ENCODE measurements around the gene SYF2.
"Not testable (repeated sequence)": the region's sequence is repeated elsewhere in the genome, so short reads cannot be mapped to it uniquely, and the experiment has no call there.

SYF2 gene

DNA sequence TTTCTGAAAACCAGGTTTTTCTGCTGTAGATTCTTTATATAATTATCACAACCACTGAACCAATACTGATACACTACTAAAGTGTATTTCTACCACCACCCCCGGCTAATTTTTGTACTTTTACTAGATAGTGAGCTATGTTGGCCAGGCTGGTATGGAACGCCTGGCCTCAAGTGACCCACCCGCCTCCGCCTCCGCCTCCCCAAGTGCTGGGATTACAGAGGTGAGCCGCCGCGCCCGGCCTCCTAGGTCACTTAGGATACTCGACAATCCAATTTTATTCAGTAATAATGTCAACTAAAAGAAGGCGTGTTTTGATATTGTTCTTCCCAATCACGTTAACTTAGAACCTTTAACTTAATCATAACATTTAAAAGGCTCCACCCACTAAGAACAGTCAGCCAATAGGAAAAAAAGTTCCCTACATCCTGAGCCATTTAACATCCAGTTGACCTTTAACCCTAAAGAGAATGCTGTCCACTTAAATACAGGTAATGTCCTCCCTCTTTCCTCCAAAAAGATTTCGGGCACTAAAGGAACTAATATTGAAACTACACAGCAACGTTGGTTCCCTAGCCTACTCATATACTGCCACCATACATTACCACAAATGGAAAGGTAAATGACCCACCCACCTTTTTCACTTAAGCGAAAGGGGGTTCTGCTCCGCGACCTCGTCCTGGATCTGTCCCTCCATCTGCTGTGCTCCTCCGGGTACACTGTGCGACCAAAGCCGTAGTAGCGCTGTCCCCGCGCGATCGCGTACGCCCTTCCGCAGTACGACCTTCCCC, 13.7 kb upstream of the SYF2 start:
- peak in 1 of 2 donors; percentile 32 for DNase-seq

DNA sequence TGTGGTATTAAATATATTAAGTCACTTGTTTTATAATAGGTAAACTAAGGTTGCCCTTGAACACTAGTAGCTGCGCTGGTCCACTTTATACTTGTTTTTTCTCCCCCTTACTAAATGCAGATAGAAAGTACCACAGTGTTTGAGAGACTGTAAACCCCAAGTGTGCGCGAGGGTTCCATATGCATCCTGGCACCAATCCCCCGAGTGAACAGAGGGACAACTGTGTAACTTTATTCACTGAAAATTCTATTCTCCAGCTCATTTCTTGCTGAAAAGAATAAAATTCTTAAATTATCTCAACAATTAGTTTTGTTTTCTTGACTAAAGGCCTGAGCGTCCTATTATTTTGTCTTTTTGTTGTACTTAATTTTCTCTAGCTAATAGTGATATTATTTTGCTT, 13.1 kb upstream of the SYF2 start:
- no peak for DNase-seq

DNA sequence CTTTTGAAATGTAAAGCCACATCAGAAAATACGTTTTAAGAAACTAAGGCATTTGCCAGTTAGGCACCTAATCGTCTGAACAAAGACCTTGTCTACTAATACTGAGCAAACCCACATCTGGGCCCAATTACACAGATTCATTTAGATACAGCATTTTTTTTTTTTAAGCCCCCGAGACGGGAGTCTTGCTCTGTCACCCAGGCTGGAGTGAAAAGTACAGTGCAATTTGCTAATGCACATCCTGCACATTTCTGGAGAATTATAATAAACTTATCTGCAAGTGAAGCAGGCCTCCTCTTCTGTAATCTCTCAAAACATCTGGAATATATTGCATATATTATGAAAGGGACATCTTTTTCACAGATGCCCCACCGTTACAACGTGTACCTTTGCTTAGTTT, 11.6 kb upstream of the SYF2 start:
- DNase-seq: no peak

DNA sequence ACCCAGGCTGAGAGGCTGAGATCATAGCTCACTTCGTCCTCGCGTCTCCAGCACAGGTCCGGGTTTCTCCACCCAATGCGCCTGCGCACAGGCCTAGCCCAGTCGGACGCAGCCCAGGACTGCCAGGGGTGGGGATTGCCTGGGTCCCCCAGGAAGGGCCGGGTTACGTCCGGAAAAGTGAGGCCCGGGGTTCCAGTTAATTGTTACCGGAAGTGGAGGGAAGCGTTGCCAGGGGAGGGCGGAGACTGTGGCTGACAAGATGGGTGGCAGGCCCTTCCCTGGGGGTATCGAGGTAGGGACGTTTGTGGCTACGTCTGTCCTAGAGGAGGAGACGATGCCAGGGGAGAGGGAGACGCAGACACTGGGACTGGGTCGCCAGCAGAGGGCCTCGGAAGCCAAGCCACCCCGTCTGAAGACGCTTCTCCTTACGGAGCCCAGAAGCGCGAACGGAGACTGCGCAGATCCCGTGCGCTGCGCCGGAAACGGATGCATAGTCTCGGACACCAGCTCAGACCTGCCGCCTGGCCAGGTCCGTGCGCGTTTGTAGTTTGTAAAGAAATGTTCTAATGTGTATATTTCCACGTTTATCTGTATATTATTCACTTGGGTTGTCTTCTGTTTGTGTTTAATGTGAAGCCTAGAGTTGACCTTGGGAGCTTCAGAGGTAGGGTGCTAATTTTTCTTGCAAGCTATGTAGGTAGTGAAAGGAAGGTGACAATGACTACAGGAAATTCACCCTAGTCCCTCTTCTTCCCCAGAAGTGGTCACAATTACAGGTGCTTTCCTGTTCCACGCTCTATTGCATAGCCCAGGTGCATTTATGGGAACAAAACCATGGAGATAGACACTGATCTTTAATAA, 7.6 kb upstream of the SYF2 start:
- DNase-seq: peak; percentile 92 to 93

- DNase-seq: no peak
These were observed 5.7 kb upstream of the SYF2 start for GRCh38 chr1:25238046-25238445.

- not testable (repeated sequence) for DNase-seq
These were observed 4.0 kb upstream of the SYF2 start for GRCh38 chr1:25236261-25236660.

DNA sequence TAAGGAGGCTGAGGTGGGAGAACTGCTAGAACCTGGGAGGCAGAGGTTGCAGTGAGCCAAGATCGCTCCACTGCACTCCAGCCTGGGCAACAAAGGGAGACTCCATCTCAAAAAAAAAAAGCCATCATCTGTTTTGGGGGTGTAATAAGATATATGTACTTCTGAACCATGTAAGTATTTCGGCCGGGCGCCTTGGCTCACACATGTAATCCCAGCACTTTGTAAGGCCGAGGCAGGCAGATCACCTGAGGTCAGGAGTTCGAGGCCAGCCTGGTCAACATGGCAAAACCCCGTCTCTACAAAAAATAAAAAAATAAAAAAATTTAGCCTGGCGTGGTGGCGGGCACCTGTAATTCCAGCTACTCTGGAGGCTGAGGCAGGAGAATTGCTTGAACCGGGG, 3.1 kb upstream of the SYF2 start:
- DNase-seq: not testable (repeated sequence)

- DNase-seq: peak; percentile 82 to 85
These were observed 823 bp upstream of the SYF2 start for GRCh38 chr1:25232866-25233784.

GRCh38 chr1:25223471-25223870, 8.8 kb downstream of the SYF2 start:
- no peak for DNase-seq

DNA sequence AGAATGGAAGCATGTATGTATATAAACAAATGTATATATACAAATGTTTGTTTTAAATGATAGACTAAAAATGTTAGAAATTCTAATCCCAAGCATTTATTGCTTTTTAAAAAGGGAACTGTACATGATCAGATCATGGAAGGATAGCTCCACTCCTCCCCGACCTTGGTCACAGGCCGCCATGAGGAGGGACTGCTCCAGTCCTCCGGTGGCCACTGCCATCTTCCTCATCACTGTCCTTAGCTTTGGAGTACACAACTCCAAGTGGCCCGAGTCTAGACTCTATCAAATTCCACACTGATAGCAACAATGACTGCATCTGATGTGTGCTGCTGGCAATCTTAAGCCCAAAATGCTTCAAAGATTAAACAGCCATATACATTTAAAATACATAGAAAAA, 9.7 kb downstream of the SYF2 start:
- no peak for DNase-seq

GRCh38 chr1:25220666-25221065, 11.6 kb downstream of the SYF2 start:
- no peak for DNase-seq

DNA sequence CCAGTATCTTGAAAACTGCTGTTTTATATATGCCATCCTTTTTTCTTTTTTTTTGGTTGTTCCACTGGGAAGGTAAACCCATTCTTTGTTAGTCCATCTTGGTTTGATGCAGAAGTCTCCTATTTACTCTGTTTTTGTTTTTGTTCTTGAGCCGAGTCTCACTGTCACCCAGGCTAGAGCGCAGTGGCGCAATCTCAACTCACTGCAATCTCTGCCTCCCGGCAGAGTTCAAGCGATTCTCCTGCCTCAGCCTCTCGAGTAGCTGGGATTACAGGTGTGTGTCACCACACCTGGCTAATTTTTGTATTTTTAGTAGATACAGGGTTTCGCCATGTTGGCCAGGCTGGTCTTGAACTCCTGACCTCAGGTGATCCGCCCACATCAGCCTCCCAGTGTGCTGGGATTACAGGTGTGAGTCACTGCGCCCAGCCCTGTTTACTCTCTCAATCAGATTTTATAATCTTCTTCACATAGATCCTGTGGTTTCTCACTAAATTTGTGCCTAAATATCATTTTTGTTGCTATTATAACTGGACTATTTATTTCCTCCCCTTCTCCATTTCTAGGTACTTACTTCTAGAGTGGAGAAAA, 12.5 kb downstream of the SYF2 start:
- DNase-seq: no peak

DNA sequence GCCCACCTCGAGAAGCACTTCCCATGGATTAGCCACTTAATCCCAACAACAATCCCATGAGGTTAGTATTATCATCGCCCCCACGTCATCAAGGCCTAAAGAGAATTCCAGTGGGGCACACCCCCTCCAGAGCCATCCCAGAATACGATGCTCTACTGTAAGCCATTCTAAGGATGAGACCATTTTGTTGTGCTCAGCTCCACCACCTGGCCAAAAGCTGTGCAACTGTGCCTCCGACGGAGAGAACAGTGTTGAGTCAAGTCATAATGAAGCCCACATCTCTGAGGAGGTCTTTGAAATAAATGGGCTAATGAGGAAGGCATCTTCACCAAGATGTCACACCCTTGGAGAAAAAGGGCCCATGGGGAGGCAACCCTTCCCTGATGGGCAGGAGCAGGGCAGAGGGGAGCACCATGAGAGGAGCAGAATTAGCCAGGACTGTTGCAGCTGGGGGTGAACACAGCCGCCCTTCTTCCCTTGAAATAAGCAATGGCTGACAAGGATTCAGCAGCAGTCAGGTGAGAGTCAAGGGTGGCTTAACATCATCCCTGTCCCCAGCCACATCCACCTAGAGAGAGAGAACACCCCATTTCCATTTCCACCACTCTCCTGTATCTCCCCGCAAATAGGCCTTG, 14.6 kb downstream of the SYF2 start:
- DNase-seq: no peak

DNA sequence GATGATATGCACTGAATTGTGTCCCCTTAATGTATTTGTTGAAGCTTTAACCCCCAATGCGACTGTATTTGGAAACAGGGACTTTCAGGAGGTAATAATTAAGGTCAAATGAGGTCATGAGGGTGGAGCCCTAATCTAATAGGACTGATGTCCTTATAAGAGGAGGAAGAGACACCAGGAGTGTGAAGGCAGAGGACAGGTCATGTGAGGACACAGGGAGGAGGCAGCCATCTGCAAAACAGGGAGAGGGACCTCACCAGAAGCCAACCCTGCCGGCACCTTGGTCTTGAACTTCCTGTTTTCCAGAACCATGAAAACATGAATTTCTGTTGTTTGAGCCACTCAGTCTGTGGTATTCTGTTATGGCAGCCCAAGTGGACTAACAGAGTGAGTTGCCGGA, 15.3 kb downstream of the SYF2 start:
- DNase-seq: no peak

- DNase-seq: no peak
These were observed 16.2 kb downstream of the SYF2 start for GRCh38 chr1:25216123-25216522.

DNA sequence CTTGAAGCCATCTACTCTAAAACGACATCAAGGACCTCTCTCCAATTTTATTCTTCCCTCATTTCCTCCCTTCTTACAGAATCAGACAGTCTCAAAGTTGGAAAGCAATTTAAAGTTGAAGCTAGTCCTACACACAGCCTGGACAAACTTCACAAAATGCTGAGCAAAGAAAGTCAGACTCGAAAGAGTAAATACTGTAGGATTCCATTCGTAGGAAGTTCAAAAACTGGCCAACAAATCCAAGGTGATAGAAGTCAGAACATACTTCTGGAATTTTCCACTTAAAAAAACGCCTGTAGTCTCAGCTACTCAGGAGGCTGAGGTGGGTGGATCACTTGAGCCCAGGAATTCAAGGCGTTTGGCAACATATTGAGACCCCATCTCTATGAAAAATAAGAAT, 19.6 kb downstream of the SYF2 start:
- no peak for DNase-seq

- DNase-seq: no peak
These were observed 21.6 kb downstream of the SYF2 start for GRCh38 chr1:25210728-25211127.

DNA sequence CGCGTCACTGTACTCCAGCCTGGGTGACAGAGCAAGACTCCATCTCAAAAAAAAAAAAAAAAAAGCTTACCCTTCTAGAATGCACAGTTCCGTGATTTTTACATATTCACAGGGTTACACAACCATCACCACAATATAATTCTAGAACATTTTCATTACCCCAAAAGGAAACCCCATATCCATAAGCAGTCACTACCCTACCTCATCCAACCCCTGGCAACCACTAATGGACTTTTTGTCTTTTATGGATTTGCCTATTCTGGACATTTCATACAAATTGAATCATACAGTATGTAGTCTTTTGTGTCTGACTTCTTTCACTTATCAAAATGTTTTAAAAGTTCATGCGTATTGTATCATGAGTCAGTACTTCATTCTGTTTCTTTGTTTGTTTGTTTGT, 22.8 kb downstream of the SYF2 start:
- DNase-seq: no peak

DNA sequence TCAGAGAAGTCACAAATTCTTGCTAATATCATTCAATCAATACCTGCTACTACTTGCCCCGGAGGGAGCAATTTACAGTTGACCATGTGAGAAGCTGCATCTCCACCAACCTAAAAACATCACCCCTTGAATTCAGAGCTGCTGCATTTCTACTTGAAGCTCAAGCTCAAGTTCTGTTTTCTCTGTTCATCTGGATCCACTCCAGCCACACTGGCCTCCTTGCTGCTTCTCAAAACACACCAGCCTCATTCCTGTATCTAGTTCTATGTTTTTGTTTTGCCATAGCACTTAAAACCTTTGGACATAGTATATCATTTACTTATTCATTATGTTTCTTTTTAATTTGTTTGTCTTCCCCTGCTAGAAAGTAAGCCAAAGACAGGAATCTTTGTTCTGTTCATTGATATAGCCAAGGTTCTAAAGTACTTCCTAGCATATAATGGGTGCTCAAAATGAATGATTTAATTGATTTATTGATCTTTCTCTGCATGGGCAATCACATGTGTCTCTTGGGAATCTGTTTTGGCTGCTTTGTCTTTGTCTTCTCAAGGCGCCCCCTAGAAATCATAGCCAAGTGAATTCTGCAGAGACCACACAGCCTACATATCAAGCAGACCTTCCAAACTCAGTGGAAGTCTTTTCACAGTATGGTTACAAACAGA, 23.6 kb downstream of the SYF2 start:
- no peak for DNase-seq

DNA sequence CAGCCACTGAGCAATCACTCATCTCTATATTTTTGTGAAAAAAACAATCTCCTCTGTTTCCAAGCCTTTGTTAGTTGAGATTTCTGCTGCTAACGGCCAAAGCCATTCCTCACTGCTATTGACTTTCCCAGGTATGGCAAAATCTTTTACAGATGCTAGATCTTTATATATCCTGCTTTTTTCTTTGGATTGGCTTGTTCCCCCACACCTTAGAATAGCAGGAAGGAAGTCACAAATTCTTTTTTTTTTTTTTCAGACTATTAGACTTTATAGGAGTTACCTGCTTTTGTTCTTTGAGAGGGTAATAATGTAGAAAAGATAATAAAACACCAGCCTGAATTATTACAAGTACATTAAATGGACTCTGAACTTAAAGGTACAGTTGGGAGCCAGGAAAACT, 24.2 kb downstream of the SYF2 start:
- DNase-seq: no peak

GRCh38 chr1:25206201-25206600, 26.1 kb downstream of the SYF2 start:
- no peak for DNase-seq

- DNase-seq: no peak
These were observed 26.5 kb downstream of the SYF2 start for GRCh38 chr1:25205786-25206185.

All from CD4-positive, alpha-beta T cell treated with Interferon alpha-2 for 1 hour (primary cell).